SK-N-SH (cell line): ENCODE measurements around the gene INPP5J. TPM values are rescaled to one million over a fixed set of nuclear protein-coding genes. Genes with fewer than 3 reads are reported as not detected.

ENCODE experiments used
- CTCF ChIA-PET: fragments of 300-600, 350-600 bp; formaldehyde crosslinking; extraction: SDS; loops from one replicate; lab custom pipeline; 2021; lab: Yijun Ruan, JAX
- POLR2A ChIA-PET: fragments of 350-600 bp; sonication (Branson Sonifier 250); formaldehyde crosslinking; extraction: SDS; loops from one replicate; lab custom pipeline; 2020; ENCODE audit warnings: antibody characterized with exemption, inconsistent platforms; lab: Yijun Ruan, JAX
- DNase-seq: peaks from one replicate; pipeline ENCODE4 v3.0.0; 2012
- H2AFZ ChIP-seq: fragments of 200-600 bp; sonication (generic); 2 replicates; pipeline ENCODE4 v1.8.1; 2016; ENCODE audit warnings: antibody characterized with exemption, mild to moderate bottlenecking, low read depth
- H3F3A ChIP-seq: fragments of 200-600 bp; sonication (generic); replicated peaks from 2 replicates; pipeline ENCODE3; 2016; ENCODE audit warnings: antibody characterized with exemption, mild to moderate bottlenecking; ENCODE audit not compliant: insufficient read depth
- H3K27ac ChIP-seq, 2 experiments: fragments of 200-500 bp in 1 of 2; fragments of 200-600 bp in 1 of 2; sonication (Bioruptor generic) in 1 of 2; sonication (generic), shearing (Covaris generic) in 1 of 2; 2 replicates each; pipeline versions ENCODE4 v1.5.1 to v1.6.1; 2014 to 2016; ENCODE audit warnings: low read depth in 2 of 2, inconsistent platforms in 1 of 2, low read length in 1 of 2, mild to moderate bottlenecking in 1 of 2, mixed read lengths in 1 of 2
- H3K27me3 ChIP-seq: fragments of 200-600 bp; sonication (generic), shearing (Covaris generic); 2 replicates; pipeline ENCODE4 v1.6.1; 2016; ENCODE audit warnings: mixed run types; ENCODE audit not compliant: insufficient read depth
- H3K36me3 ChIP-seq, 2 experiments: fragments of 200-500 bp in 1 of 2; fragments of 200-600 bp in 1 of 2; sonication (Bioruptor generic) in 1 of 2; sonication (generic) in 1 of 2; replicated peaks in 1 of 2; 2 replicates each; pipeline versions ENCODE3 to v1.5.1; 2014 to 2016; ENCODE audit warnings: low read length in 1 of 2, mild to moderate bottlenecking in 1 of 2; ENCODE audit not compliant: insufficient read depth in 2 of 2, control insufficient read depth in 1 of 2
- H3K4me1 ChIP-seq, 2 experiments: fragments of 200-500 bp in 1 of 2; fragments of 200-600 bp in 1 of 2; sonication (Bioruptor generic) in 1 of 2; sonication (generic), shearing (Covaris generic) in 1 of 2; 2 replicates each; pipeline versions ENCODE4 v1.5.1 to v1.6.1; 2014 to 2016; ENCODE audit warnings: low read depth in 1 of 2, low read length in 1 of 2, mixed run types in 1 of 2; ENCODE audit not compliant: insufficient read depth in 2 of 2, control insufficient read depth in 1 of 2
- H3K4me2 ChIP-seq: fragments of 200-600 bp; sonication (generic), shearing (Covaris generic); 2 replicates; pipeline ENCODE4 v1.6.1; 2017; ENCODE audit warnings: mixed run types
- H3K4me3 ChIP-seq, 2 experiments: fragments of 200-500 bp in 1 of 2; fragments of 200-600 bp in 1 of 2; sonication (Bioruptor generic) in 1 of 2; sonication (generic), shearing (Covaris generic) in 1 of 2; 2 replicates each; pipeline versions ENCODE4 v1.5.1 to v1.8.1; 2014 to 2016; ENCODE audit warnings: low read depth in 2 of 2, inconsistent platforms in 1 of 2, low read length in 1 of 2, mild to moderate bottlenecking in 1 of 2, mixed read lengths in 1 of 2, moderate library complexity in 1 of 2
- H3K79me2 ChIP-seq: fragments of 200-600 bp; sonication (generic); 2 replicates; pipeline ENCODE4 v1.8.1; 2017; ENCODE audit warnings: mild to moderate bottlenecking; ENCODE audit not compliant: insufficient read depth
- H3K9ac ChIP-seq: fragments of 200-600 bp; sonication (generic); 2 replicates; pipeline ENCODE4 v1.6.1; 2017; ENCODE audit warnings: mixed run types
- H3K9me2 ChIP-seq: fragments of 200-600 bp; sonication (generic); 2 replicates; pipeline ENCODE4 v1.6.1; 2017; ENCODE audit warnings: mixed run types
- H3K9me3 ChIP-seq: fragments of 200-600 bp; sonication (generic); 2 replicates; pipeline ENCODE4 v1.6.1; 2017; ENCODE audit warnings: mixed run types, mild to moderate bottlenecking, moderate library complexity
- H4K20me1 ChIP-seq: fragments of 200-600 bp; sonication (generic); 2 replicates; pipeline ENCODE4 v1.6.1; 2017; ENCODE audit warnings: mild to moderate bottlenecking, mixed run types; ENCODE audit not compliant: insufficient read depth
- CTCF ChIP-seq: fragments of 200-600 bp; sonication (generic); IDR thresholded peaks from 2 replicates; pipeline ENCODE4 v1.6.1; 2017; ENCODE audit warnings: antibody characterized with exemption, mild to moderate bottlenecking, moderate library complexity
- ELF1 ChIP-seq: IDR thresholded peaks from 2 replicates; pipeline ENCODE4 v1.4.0; 2012
- EP300 ChIP-seq, 2 experiments: IDR thresholded peaks; 2 replicates each; pipeline versions ENCODE4 v1.4.0 to v1.6.1; 2012; ENCODE audit warnings: borderline replicate concordance in 1 of 2, low read depth in 1 of 2, low read length in 1 of 2
- EZH2phosphoT487 ChIP-seq: fragments of 200-600 bp; sonication (generic); IDR thresholded peaks from 2 replicates; pipeline ENCODE4 v1.6.1; 2017; ENCODE audit warnings: low read depth, mixed run types, mild to moderate bottlenecking, antibody characterized with exemption, moderate library complexity, borderline replicate concordance
- FOXM1 ChIP-seq: IDR thresholded peaks from 2 replicates; pipeline ENCODE4 v1.4.0; 2012; ENCODE audit warnings: low read depth, mild to moderate bottlenecking
- MAX ChIP-seq: IDR thresholded peaks from 2 replicates; pipeline ENCODE4 v1.4.0; 2012; ENCODE audit warnings: low read depth
- MEF2A ChIP-seq: IDR thresholded peaks from 2 replicates; pipeline ENCODE4 v1.4.0; 2012; ENCODE audit warnings: low read depth, borderline replicate concordance
- MXI1 ChIP-seq: IDR thresholded peaks from 2 replicates; pipeline ENCODE4 v1.6.1; 2012; ENCODE audit warnings: mild to moderate bottlenecking, low read depth, low read length, improper control_type of control experiment
- POLR2AphosphoS5 ChIP-seq: IDR thresholded peaks from 2 replicates; pipeline ENCODE4 v1.6.1; 2012; ENCODE audit warnings: low read depth, low read length
- RCOR1 ChIP-seq: fragments of 150-350 bp; IDR thresholded peaks from 2 replicates; pipeline ENCODE4 v1.6.1; 2017; ENCODE audit warnings: antibody characterized with exemption, low read length
- REST ChIP-seq: IDR thresholded peaks from 2 replicates; pipeline ENCODE4 v1.6.1; 2012; ENCODE audit warnings: mild to moderate bottlenecking, low read depth, low read length, moderate library complexity
- RXRA ChIP-seq: IDR thresholded peaks from 2 replicates; pipeline ENCODE4 v1.4.0; 2012; ENCODE audit warnings: low read depth, mild to moderate bottlenecking, borderline replicate concordance
- SIN3A ChIP-seq: IDR thresholded peaks from 2 replicates; pipeline ENCODE4 v1.6.1; 2012; ENCODE audit warnings: low read depth, mild to moderate bottlenecking, low read length, moderate library complexity, borderline replicate concordance
- SMC3 ChIP-seq: IDR thresholded peaks from 2 replicates; pipeline ENCODE4 v1.6.1; 2012; ENCODE audit warnings: low read depth, low read length, improper control_type of control experiment
- USF2 ChIP-seq: fragments of 150-350 bp; IDR thresholded peaks from 2 replicates; pipeline ENCODE4 v1.6.1; 2017; ENCODE audit warnings: antibody characterized with exemption, low read length, low read depth, borderline replicate concordance
- YY1 ChIP-seq: IDR thresholded peaks from 2 replicates; pipeline ENCODE4 v1.4.0; 2012; ENCODE audit warnings: low read depth, mild to moderate bottlenecking
- WGBS: methylation state at CpG from one replicate; pipeline ENCODE4 v1.1.6; 2017; ENCODE audit warnings: low lambda C conversion rate; 5-methylcytosine and 5-hydroxymethylcytosine counted together
- polyA plus RNA-seq, 3 experiments: library from polyadenylated mRNA; depleted of rRNA; stranded (reverse); fragments of >200 nt; gene quantifications; 2 replicates each; pipeline ENCODE4 v1.2.3, GENCODE V29; 2012

The INPP5J gene
- polyA plus RNA-seq, 1 of the 3 experiments (the other 2 are of a cell fraction) = 3.2 TPM

- DNase-seq = no peak
- H4K20me1 ChIP-seq = no peaks in the 10 kb centered on the region
- H3K27ac ChIP-seq = peak overlapping the region in 1 of 2 experiments; percentile 12; a peak in 1 of 4 replicates
- H3K9ac ChIP-seq = no peak overlapping the region
- CTCF ChIA-PET = interaction anchor here (0.6 to 4.8 kb wide), 3 partner anchors 12 to 77 kb away, joined by 3 to 44 read pairs (median 3); partner anchors contain the start of gene SELENOM
- peaks cover 2 to 23% of the 10 kb centered on the region in 2 experiments for H3K36me3 ChIP-seq
- H3F3A ChIP-seq = peaks cover 18% of the 10 kb centered on the region
- H3K79me2 ChIP-seq = peaks cover 74% of the 10 kb centered on the region
- WGBS = 85% methylated on average over 5 of the region's 5 CpGs
- H3K4me3 ChIP-seq = peak overlapping the region in 1 of 2 experiments; percentile 99; a peak in 1 of 4 replicates
- H3K9me3 ChIP-seq = no peaks in the 10 kb centered on the region
- no peak overlapping the region for H2AFZ ChIP-seq
- H3K4me1 ChIP-seq = peaks cover 6 to 10% of the 10 kb centered on the region in 2 experiments; a peak in 3 of 4 replicates
- no peaks in the 10 kb centered on the region for H3K27me3 ChIP-seq
- POLR2A ChIA-PET = interaction anchor here (0.6 kb wide), 1 partner anchor 164 kb away, joined by 3 read pairs; no protein-coding TSS in a partner anchor
- peak overlapping the region; percentile 94 for H3K4me2 ChIP-seq
- TF ChIP-seq RCOR1 (no peak), CTCF (peak; percentile 37)
- TF ChIP-seq, all 33 proteins: peak for 1
- H3K9me2 ChIP-seq = no peaks in the 10 kb centered on the region
Measured at GRCh38 chr22:31162015-31162765, 39.4 kb downstream of the INPP5J start.

- H3K27ac ChIP-seq = no peak overlapping the region
- peaks cover 42% of the 10 kb centered on the region for H3F3A ChIP-seq
- WGBS = 98% methylated on average over 4 of the region's 4 CpGs
- ChIA-PET CTCF (interaction anchor here (0.8 kb wide), 1 partner anchor 22 kb away, joined by 3 read pairs; no protein-coding TSS in a partner anchor), POLR2A (no interaction called here)
- H3K27me3 ChIP-seq = no peaks in the 10 kb centered on the region
- H3K36me3 ChIP-seq = peaks cover 0 to 9% of the 10 kb centered on the region in 2 experiments
- no peak overlapping the region for H3K4me2 ChIP-seq
- no peak overlapping the region for H3K4me3 ChIP-seq
- H3K79me2 ChIP-seq = peaks cover 92% of the 10 kb centered on the region
- H3K9me3 ChIP-seq = no peaks in the 10 kb centered on the region
- no peaks in the 10 kb centered on the region; the same call in 1 of the 2 replicates for H4K20me1 ChIP-seq
- H2AFZ ChIP-seq = no peak overlapping the region
- H3K4me1 ChIP-seq = peaks cover 0 to 26% of the 10 kb centered on the region in 2 experiments; a peak in 3 of 4 replicates
- no peaks in the 10 kb centered on the region for H3K9me2 ChIP-seq
- no peak for DNase-seq
- H3K9ac ChIP-seq = no peak overlapping the region
- TF ChIP-seq SIN3A (no peak), RCOR1 (no peak), RXRA (no peak), FOXM1 (no peak), EZH2phosphoT487 (no peak), USF2 (no peak), SMC3 (no peak), CTCF (no peak), MEF2A (no peak), ELF1 (no peak), EP300 (IDR thresholded peaks at IDR 0.05; ENCODE audit: borderline replicate concordance in 1 of 2, low read depth in 1 of 2, low read length in 1 of 2) (no peak), REST (no peak), POLR2AphosphoS5 (no peak), MXI1 (no peak), YY1 (no peak), MAX (no peak)
Measured at GRCh38 chr22:31170971-31171370, 48.2 kb downstream of the INPP5J start.
